22Rv1 (cell line): ENCODE measurements around the gene RIC3.

Source experiments
- H3K27ac ChIP-seq: fragments of 450-650 bp; 2 replicates; pipeline ENCODE4 v1.5.1; 2017
- CTCF ChIP-seq: fragments of 450-650 bp; IDR thresholded peaks from 2 replicates; pipeline ENCODE4 v1.5.1; 2017; ENCODE audit warnings: mild to moderate bottlenecking
- ZFX ChIP-seq: fragments of 450-650 bp; IDR thresholded peaks from 2 replicates; pipeline ENCODE4 v1.6.1; 2017; ENCODE audit warnings: antibody characterized with exemption, borderline replicate concordance

RIC3 gene

GRCh38 chr11:8067929-8068575 is 100.8 kb downstream of the RIC3 start:
- TF ChIP-seq ZFX (no peak), CTCF (no peak)
- no peak overlapping the region for H3K27ac ChIP-seq

- no peak for TF ChIP-seq ZFX
- no peak for TF ChIP-seq CTCF
- H3K27ac ChIP-seq = no peak overlapping the region
Measured at GRCh38 chr11:8067567-8067928, 101.3 kb downstream of the RIC3 start.

GRCh38 chr11:8066911-8067455 is 101.8 kb downstream of the RIC3 start:
- TF ChIP-seq CTCF (no peak), ZFX (no peak)
- no peak overlapping the region for H3K27ac ChIP-seq

- H3K27ac ChIP-seq = no peak overlapping the region
- TF ChIP-seq CTCF = no peak
- no peak for TF ChIP-seq ZFX
Measured at GRCh38 chr11:8066036-8066910, 102.6 kb downstream of the RIC3 start.

- no peak for TF ChIP-seq CTCF
- no peak for TF ChIP-seq ZFX
- no peak overlapping the region for H3K27ac ChIP-seq
Measured at GRCh38 chr11:8065031-8065430, 103.8 kb downstream of the RIC3 start.

GRCh38 chr11:8063324-8063723 is 105.5 kb downstream of the RIC3 start:
- TF ChIP-seq ZFX = no peak
- TF ChIP-seq CTCF = no peak
- H3K27ac ChIP-seq = no peak overlapping the region

- H3K27ac ChIP-seq = no peak overlapping the region
- TF ChIP-seq ZFX (no peak), CTCF (no peak)
Measured at GRCh38 chr11:8062781-8063257, 106.0 kb downstream of the RIC3 start.
